HG02571 (cell line): Measurements from ENCODE around the gene HDHD3.

Source experiments
- ATAC-seq: cut with Tn5 transposase; IDR thresholded peaks from one replicate; pipeline ENCODE4 v1.9.1; 2021; ENCODE audit warnings: mild to moderate bottlenecking, moderate library complexity; ENCODE audit not compliant: unreplicated experiment

Gene HDHD3

GRCh38 chr9:113340011-113340699 lies 36.6 kb downstream of the HDHD3 start, which contains the start of gene WDR31:
WDR31 (minus strand) TSS chr9:113340275; CDS start chr9:113332022, 8,253 bp downstream.
- peak; percentile 99 for ATAC-seq

GRCh38 chr9:113337714-113338113 lies 39.1 kb downstream of the HDHD3 start:
- ATAC-seq: no peak

- ATAC-seq: no peak
Measured at GRCh38 chr9:113331780-113332179, 45.0 kb downstream of the HDHD3 start.

GRCh38 chr9:113328045-113328782 lies 48.6 kb downstream of the HDHD3 start:
- no peak for ATAC-seq

GRCh38 chr9:113326230-113326629 lies 50.6 kb downstream of the HDHD3 start:
- ATAC-seq: no peak
